GM23248 (cell line): ENCODE measurements around the gene FAM89A.

Experiments used
- EZH2 ChIP-seq: fragments of 200-600 bp; sonication (generic); IDR thresholded peaks from 2 replicates; pipeline ENCODE4 v1.6.1; 2018; ENCODE audit warnings: antibody characterized with exemption, mild to moderate bottlenecking; ENCODE audit not compliant: insufficient read depth, poor library complexity, severe bottlenecking
- EZH2phosphoT487 ChIP-seq: fragments of 200-600 bp; sonication (generic); IDR thresholded peaks from 2 replicates; pipeline ENCODE4 v1.6.1; 2018; ENCODE audit warnings: antibody characterized with exemption, moderate library complexity, mild to moderate bottlenecking, low read depth; ENCODE audit not compliant: insufficient read depth

DNA sequence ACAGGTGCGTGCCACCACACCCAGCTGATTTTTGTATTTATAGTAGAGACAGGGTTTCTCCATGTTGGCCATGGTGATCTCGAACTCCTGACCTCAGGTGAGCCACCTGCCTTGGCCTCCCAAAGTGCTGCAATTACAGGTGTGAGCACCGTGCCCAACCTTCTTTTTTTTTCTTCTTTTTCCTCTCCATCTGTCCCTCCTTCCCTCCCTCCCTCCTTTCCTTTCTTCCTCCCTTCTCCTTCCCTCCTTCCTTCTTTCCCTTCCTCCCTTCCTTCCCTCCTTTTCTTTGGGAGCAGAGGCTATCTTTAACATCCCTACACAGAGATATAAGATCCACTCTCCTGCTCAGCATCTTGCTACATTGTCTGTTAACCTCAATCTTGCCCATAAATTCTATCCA lies 24.4 kb upstream of the FAM89A start:
- no peak for TF ChIP-seq EZH2
- no peak for TF ChIP-seq EZH2phosphoT487
